ENCODE measurements around the gene LRMDA. TPM values are rescaled to one million over a fixed set of nuclear protein-coding genes. Genes with fewer than 3 reads are reported as not detected.

LRMDA gene
- total and polyA plus RNA-seq, 2 donors (not counting 3 experiments of a cell fraction or from before 2014, with no cell fraction given) = 9.7 to 18.0 TPM

DNA sequence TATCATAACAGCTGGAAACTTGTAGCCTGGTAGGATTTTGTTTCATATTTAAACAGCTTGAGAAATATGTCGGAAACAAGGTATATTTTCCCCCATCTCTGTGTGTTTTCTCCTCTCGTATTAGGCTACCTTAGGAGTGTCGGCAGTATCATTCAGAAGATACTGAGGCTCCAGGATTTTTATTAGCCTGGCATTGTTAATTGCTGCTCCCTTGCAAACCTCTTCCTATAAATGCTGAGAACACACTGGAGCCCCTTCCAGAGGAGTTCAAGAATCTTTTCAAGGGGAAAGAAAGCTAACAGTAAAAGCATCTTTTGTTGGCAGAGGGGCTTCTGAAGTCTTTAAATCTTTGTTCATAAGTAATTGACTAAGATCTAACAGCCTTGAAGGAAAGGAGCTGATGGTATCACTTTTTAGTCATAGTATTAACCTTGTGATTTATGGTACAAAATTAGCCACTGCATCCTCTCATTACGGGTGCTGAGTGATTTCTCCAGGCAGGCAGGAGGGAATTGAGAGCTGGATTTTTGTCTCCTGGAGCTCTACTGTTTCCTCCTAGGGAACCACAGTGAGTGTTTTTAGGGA, 998.7 kb downstream of the LRMDA start:
- no peak overlapping the region for H3K4me3 ChIP-seq (replicated peaks in 1 of 3; ENCODE audit: insufficient read depth in 1 of 3, low read depth in 1 of 3, low read length in 3 of 3)
- H4K20me1 ChIP-seq (replicated peaks; ENCODE audit: control insufficient read depth, extremely low read depth, insufficient read depth, low read length) = no peaks in the 10 kb centered on the region
- no peak overlapping the region for H2AFZ ChIP-seq (ENCODE audit: low read depth, low read length)
- no peak overlapping the region for H3K9ac ChIP-seq (replicated peaks; ENCODE audit: extremely low read depth, insufficient read depth, low read length)
- no peak overlapping the region for H3K4me2 ChIP-seq (ENCODE audit: insufficient read depth, low read length)
- TF ChIP-seq, protein P1, sequence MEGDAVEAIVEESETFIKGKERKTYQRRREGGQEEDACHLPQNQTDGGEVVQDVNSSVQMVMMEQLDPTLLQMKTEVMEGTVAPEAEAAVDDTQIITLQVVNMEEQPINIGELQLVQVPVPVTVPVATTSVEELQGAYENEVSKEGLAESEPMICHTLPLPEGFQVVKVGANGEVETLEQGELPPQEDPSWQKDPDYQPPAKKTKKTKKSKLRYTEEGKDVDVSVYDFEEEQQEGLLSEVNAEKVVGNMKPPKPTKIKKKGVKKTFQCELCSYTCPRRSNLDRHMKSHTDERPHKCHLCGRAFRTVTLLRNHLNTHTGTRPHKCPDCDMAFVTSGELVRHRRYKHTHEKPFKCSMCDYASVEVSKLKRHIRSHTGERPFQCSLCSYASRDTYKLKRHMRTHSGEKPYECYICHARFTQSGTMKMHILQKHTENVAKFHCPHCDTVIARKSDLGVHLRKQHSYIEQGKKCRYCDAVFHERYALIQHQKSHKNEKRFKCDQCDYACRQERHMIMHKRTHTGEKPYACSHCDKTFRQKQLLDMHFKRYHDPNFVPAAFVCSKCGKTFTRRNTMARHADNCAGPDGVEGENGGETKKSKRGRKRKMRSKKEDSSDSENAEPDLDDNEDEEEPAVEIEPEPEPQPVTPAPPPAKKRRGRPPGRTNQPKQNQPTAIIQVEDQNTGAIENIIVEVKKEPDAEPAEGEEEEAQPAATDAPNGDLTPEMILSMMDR (IDR thresholded peaks at IDR 0.05; ENCODE audit: extremely low read depth in 1 of 2, insufficient read depth in 1 of 2, low read depth in 1 of 2, low read length in 2 of 2) = no peak
- TF ChIP-seq EZH2 (IDR thresholded peaks at IDR 0.05; ENCODE audit: borderline replicate concordance, low read depth, low read length, severe bottlenecking) (no peak), GATA2 (IDR thresholded peaks at IDR 0.05; ENCODE audit: insufficient read depth, insufficient read length, low read depth, low read length) (no peak), POLR2A (IDR thresholded peaks at IDR 0.05; ENCODE audit: low read depth, low read length) (no peak), MYC (IDR thresholded peaks at IDR 0.05; ENCODE audit: low read depth, low read length) (no peak), POLR2AphosphoS5 (IDR thresholded peaks at IDR 0.05; ENCODE audit: insufficient read depth, low read depth, low read length) (no peak), FOS (IDR thresholded peaks at IDR 0.05; ENCODE audit: borderline replicate concordance, insufficient read depth, low read length) (no peak), JUN (IDR thresholded peaks at IDR 0.05; ENCODE audit: borderline replicate concordance, insufficient read depth, insufficient read length, low read depth) (no peak)
- TF ChIP-seq, protein P2, sequence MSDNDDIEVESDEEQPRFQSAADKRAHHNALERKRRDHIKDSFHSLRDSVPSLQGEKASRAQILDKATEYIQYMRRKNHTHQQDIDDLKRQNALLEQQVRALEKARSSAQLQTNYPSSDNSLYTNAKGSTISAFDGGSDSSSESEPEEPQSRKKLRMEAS (IDR thresholded peaks at IDR 0.05; ENCODE audit: insufficient read depth, insufficient read length) = no peak
- DNase-seq (ENCODE audit: low read depth, low spot score) (peak; percentile 4), FAIRE-seq (no peak)
- no peaks in the 10 kb centered on the region for H3K36me3 ChIP-seq (ENCODE audit: control insufficient read depth in 2 of 2, extremely low read depth in 1 of 2, insufficient read depth in 2 of 2, low read length in 2 of 2)
- H3K9me3 ChIP-seq (replicated peaks; ENCODE audit: control insufficient read depth, insufficient read depth, low read length) = no peaks in the 10 kb centered on the region
- dilution Hi-C loops (cut with MboI; ENCODE audit: extremely low pct_ligation_motif_present, low sequenced_read_pairs) (no loop called here), intact Hi-C loops (cut with micrococcal nuclease) (no loop called here)
- no peaks in the 10 kb centered on the region for H3K79me2 ChIP-seq (ENCODE audit: control insufficient read depth, insufficient read depth, low read length)
- H3K27ac ChIP-seq (ENCODE audit: insufficient read depth, low read depth, low read length) = no peak overlapping the region
- ChIA-PET POLR2A (no interaction called here), CTCF (interaction anchor here (0.9 kb wide), 1 partner anchor 15 kb away, joined by 3 read pairs; no protein-coding TSS in a partner anchor)
- no peaks in the 10 kb centered on the region for H3K27me3 ChIP-seq (ENCODE audit: control insufficient read depth in 2 of 2, insufficient read depth in 2 of 2, low read length in 2 of 2)
- BruUV-seq (replicated peaks) = no TSS peak
- H3K4me1 ChIP-seq (ENCODE audit: control insufficient read depth, extremely low read depth, insufficient read depth, low read length) = no peaks in the 10 kb centered on the region
- H3K9me1 ChIP-seq (replicated peaks; ENCODE audit: control insufficient read depth, extremely low read depth, insufficient read depth, low read length) = no peaks in the 10 kb centered on the region
